Measurements from ENCODE around the gene SNED1.

SNED1 gene

DNA sequence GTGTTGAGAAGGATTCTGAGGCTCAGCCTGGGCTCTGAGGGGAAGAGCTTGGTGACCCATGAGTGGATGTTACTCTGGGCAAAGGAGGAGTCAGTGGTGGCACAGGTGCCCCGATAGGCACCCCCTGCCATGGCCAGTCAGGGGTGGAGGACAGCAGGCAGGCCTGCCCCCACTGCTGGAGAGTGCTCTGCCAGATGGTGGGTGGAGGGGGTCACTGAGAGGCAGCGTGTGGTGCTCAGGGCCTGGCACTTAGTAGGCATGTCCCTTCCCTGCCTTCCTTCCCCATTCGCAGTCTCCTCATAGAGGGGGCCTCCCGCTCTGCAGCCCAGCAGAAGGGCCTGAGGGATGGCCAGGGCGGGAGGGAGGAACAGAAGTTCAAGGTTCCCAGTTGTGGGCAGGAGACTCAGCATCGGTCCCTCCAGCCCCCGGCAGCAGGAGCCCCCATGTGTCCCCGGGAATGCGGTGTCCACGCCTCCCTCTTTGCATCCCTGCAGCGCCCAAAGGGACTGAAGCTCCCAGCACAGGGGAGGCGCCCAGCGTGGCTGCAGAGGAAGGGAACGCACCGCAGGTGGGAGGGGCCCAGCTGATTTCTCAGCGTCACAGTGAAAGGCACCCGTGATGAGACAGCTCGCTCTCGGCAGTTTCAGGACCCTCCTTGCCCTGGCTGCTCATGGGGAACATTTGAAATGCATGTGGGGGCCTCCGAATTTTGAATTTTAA, 5.7 kb upstream of the SNED1 start:
- no peak for DNase-seq

DNA sequence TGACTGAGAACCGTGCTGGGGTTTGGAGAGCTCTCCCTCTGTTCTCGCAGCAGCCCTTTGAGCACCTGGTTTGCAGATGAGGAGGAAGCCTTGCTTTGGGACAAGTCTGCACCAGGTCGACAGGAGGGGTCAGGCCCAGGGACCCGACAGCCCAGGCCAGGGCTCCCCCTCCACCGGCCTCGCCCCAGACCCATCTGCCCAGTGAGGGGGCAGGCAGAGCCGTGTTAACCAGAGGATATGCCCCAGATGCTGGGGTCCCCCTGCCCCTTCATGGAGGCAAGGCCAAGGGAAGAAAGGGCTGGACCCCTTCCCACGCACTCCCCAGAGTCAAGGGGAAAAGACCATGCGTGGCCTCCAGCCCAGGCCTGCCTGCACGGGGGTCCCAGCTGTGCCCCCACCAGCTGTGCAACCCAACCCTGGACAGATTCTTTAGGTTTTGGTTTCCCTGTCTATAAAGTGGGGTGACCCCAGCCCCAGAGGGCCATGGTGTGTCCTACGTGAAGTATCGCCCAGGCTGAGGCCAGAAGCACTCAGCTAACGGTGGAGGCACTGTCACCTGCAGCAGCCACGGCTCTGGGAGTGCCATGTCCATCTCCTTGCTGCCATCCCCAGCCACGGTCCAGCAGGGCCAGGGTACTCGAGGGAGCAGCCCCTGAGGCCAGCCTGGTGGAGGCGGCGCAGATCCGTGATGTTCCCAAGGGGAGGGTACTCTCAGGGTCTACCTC, 4.8 kb upstream of the SNED1 start:
- no peak for DNase-seq

DNA sequence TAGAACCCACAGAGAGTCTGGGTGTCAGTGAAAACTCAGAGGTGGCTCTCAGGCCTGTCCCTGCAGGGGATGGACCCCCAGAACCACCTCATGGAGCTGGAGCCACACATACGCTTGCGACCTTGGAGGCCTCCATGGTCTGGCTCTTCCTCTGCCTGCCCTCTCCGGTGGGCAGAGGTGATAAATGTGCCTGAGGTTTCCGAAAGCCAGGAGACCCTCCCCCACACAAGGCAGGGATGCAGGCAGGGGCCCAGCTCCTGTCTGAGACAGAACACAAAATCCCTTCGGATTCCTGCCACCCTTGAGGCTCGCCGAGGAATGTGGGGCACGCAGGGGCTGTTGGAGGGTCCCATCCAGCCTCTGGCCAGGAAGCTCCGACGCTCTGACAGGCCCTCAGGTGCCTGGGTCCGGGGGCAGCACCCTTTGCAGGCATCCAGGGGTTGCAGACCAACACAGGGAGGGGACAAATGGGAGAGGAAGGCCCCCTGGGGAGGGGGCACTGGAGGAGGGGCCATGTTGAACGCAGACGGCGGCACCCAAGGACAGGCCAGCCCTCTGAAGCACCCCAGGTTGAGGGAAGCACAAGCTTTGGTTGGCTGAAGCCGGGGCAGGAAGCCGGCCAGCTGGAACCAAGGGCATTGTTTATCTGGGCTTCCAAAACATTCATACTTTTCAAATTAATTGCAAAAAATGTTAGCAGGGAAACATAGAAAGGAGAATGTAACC, 4.1 kb upstream of the SNED1 start:
- DNase-seq, result no peak

DNA sequence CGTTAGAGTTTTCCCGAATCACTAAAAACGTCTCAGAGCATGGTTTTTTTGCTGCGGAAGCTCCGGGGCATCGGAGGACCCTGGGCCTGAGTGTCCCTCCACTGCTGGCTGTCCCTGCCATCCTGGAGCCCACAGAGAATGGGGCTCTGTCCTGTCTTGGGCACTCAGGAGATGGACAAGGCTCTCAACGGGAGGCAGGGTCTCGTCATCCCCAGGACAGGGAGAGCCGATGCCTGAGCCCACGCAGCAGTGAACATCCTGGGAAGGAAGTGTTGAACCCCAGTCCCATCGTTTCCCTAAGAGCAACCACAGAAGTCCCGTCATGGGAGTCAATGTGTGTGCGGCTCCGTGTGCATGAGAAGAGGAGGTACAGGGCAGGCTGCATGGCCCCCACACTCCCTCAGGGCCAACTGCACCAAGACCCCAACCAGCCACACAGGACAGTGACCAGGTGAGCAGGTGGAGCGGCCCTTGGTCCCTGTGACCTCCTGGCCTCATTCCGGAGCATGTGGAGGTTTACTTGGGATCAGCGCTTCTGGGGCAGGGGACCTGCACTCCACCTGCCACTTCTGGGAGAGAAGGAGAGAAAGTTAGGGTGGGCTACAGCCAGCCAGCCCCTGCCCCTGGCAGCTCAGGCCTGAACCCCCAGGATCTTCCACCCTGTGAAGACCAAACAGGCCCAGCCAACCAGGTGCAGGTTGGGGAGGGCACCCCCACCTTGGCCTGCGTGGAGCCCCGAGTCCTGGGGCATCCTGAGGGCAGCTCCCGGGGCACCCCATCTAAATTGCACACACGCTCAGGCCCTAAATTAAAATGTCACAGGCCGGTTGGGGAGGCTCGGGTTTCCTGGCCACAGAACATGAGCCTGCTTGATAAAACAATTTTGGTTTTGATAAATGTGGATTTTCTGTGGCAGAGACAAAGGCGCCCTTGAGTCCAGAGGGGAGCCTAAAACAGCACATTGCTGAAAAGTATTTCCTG, 3.1 kb upstream of the SNED1 start:
- no peak for DNase-seq

DNA sequence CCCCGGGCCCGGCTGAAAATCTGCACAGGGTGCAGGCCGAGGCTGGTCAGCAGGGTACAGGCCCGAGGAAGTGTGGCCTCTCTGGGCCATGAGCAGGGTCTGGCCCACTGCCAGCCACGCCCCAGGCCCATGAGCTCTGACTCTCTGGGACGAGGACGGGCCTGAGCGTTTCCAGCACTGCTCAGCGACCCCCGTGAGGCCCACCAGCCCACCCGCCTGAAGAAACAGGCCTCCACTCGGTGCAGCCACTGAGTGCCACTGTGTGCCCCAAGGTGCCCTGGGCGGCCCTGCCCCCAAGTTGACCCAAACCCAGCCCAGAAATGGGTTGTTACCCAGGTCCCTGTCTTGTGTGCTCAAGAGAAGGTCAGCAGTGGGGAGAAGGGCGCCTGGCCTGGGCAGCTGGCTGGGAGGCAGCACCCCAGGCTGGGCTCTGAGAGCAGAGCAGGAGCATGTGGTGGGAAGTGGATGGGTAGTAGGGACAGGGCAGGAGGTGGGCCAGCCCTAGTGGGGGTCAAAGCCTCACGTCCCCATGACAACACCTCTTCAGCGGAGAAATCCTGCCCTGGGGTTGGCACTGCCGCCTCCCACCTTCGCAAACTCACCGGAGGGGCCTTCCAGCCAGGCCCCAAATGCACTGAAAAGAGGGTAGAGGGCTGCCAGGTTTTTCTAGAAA, 2.1 kb upstream of the SNED1 start:
- DNase-seq, result no peak

DNA sequence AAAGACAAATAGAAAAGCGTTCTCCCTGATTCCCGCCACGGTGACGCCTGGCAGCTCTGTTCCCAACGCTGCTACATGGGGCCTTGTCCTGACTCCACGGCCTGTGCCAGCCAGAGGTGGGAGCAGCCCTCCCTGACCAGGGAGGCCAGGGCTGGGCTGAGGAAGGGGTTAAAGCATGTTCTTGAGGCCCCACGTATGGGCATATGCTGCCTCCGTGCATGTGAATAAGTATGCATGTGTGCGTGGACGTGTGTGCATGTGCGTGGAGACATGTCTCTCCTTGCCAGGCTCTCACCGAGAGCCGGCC, 1.6 kb upstream of the SNED1 start:
- no peak for DNase-seq

DNA sequence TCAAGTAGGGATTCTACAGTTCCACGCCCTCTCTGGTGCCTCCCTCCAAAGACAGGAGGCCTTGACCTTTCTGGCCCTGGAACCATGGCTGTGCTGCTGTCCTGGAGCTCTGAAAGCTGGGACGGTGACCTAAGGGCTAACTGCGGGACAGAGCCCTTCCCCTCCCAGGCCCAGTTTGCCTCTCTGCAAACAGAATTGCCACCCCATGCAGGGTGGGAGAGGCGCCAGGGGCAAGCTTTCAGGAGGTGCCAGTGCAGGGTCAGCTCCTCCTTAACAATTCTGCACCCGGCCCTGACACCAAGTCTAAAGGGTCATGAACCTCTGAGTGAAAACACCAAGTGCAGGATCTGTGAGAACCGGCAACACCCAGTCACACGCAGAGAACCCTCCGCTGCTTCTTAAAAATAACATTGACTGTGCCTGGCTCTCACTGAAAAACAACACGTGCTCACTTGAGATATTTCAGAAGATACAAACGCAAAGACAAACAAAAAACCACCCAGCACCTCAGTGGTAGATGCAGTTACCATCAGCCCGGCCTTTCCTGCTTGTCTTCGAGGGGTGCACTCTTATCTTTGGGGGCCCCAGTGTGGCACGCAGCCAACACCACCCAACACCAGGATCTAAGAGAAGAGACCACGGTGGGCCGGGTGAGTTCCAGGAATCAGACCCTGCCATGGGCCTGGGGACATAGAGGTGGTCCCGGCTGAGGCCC, 1.1 kb upstream of the SNED1 start:
- DNase-seq, result no peak

DNA sequence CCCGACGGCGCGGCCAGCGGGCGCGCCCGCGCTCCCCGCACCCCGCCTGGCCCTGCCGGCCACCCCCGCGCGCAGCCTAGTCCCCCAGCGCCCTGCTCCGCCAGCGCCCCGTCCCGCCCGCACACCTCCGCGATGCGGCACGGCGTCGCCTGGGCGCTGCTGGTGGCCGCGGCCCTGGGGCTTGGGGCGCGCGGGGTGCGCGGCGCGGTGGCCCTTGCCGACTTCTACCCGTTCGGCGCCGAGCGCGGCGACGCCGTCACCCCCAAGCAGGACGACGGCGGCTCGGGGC, 232 bp downstream of the SNED1 start:
- DNase-seq, result no peak

DNA sequence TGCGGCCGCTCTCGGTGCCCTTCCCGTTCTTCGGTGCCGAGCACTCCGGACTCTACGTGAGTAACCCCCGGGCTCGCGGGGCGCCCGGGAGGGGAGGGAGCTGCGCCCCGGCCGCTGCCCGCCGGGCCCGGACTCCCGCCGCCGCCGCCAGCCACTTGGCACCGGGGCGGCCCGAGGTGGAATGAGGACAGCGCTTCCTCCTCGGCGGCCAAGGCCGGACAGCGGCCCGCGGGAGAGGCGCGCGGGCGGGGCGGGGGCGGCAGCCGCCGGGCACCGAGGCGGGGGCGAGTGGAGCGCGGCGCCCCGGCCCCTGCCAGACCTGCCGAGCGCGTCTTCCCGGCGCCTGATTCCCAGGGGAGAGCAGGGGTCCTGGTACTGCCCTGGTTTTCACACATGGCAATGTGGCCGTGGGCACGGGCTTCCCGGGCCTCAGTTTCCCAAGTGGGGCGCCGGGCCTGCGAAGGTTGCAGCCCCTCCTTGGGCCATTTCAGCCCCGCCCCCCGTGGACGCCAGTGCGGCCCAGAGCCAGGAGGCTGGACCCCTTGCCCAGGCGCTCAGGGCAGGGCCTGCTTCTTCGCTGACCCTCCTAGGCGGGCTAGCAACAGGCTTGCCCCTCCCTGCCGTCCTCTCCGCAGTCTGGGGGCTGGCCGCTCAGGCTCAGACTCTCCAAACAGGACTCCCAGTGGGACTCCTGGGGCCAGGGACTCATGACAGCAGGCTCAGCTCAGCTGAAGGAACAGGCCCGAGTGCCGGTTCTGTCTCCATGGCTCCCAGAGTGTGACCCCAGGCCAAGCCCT, 775 bp downstream of the SNED1 start:
- no peak for DNase-seq

DNA sequence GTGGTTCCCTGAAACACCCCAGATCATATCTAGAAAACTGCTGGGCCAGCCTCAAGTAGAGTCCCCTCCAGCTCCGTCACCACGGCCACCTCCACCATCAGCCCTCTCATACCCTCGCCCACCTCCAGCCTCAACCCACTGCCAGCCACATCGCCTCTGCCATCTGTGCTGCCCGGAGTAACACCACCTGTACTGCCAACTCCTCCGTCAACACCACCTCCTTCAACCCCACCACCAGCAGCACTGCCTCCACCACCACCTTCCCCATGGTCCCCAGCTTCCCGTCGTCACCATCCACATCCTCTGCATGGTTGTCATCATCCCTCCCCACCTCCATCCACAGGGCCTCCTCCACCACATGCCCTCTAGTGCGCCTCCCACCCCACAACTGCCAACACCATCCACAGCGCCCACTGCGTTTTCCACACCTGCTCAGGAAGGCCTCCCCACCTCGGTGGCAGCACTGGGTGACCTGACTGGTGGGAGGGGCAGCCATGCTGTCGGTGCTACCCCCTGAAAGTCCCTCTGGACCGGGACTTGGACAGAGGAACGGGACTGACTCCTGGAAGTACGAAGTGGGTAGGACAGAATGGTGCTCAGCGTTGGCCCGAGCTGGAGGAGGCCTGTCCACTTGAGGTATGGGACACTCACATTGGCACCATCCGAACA, 1.6 kb downstream of the SNED1 start:
- DNase-seq, result no peak

DNA sequence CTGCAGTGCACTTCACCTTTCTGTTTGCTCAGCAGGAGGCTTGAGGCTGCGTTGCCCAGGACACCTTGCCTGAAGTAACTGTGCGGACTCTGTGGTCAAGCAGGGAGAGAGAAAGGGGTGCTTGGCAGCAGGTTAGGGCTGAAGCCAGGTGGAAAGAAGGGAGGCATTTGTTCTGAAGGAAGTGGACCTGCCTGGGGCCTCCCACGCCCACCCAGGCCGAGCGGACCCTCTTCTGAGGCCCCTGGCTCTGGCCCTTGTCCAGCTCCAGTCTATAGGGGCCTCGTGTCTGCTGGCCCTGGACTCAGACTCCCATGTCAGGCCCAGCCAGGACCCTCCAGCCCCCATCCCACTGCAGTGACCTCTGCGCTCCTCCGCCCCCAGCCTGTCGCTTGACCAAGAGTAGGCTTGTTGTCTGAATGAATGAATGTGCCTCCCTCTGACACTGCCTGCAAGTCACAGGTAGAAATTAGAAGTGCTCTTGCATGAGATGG, 2.5 kb downstream of the SNED1 start:
- no peak for DNase-seq

DNA sequence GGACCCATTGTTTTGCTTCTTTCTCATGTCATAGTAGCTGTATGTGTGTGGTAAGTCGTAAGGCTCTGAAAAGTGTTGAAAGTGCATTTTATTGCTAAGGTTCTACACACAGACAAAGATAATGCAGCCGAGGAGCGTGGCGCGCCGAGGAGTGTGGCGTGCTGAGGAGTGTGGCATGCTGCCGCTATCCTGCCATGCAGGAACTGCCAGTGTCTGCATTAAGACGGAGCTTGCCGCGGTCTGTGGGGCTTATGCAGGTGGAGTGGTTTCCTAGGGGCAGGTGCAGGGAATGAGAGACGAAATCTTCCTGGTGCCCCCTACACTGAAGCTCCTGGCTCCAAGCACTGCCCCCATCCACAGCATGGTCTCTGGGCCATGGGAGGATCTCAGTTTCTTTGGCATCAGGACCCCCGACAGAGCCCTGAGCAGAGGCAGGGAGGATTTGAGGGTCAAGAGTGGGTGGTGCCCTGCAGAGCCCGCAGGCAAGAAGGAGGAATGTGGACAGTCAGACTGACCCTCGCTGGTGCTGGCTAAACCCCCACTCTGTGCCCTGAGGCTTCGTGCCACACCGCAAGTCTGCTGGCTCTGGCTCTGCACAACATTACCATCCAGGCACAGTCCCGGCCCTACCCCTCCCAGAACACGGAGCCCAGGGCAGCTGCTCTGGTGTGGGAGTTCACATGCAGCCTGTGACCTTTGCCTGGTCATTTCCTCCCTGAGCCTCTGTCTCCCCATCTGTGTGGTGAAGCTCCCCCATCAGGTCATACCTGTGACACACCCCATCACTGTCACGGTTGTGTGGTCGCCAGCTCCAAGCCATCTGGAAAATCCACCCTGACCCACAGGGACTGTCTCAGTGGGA, 3.2 kb downstream of the SNED1 start:
- DNase-seq, result no peak

DNA sequence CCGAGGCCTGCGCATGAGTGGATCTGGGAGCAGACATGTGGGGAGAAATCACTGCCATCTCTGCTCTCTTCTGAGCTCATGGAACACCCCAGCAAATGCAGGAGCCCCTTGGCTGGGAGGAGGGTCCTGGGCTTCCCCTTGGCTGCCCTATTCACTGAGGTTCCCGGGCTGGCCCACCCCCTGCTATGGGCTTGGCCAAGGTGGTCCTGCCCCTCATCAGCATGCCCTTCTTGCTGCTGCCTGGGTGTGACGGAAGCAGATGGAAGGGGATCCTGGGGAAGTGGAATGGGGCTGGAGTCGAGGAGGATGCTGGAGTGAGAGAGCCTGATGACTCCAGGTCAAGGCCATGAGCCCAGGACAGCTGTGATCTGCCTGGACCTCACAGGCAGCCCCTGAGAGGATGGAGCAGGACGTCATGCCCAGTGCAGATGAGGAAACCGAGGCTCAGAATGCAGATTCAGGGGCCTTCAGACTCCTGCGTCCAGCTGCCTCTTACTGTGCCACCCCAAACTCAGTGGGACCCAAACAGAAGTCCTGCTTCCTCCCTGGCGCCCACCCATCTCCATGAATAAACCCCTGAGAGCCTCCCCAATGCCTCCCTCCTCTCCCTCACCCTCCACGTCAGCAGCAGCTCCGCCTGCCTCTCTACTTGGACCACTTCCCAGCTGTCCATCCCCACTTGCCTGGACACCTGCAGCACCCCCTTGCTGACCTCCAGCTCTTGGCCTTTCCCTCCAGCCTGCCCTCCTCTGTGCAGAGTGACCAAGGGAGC, 4.0 kb downstream of the SNED1 start:
- DNase-seq, result no peak

DNA sequence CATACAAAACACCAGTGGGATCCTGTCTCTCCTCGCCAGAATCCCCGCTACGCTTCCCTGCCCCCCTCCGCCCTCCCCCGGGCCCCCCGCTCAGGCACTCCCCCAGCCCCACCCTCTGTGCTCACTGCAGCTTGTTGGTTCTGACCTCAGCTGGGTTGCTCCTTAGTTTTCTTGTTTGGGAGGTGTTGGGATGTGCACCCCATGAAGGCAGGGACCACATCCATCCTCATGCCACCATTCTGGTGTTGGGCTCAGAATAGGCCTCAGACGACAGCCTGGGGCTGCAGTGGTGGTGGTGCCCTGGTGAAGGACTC, 4.6 kb downstream of the SNED1 start:
- no peak for DNase-seq

DNA sequence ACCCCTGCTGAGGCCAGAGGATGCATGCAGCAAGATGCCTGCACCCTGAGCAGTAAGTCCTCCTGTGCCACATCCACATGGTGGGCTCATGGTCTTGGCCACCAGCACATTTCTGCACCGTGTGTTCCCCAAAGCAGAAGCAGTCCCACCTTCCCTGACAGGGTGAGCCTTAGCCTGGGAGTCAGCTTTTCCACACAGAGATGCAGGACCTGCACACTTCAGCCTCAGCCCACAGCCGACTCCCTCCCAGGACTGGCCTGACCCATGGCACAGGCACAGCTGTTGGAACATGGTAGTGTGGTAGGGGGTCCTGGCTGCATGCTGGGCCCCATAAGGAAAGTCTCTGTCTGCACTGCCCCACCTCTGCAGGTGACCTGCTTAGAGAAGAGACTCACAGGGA, 5.0 kb downstream of the SNED1 start:
- DNase-seq, result no peak

DNA sequence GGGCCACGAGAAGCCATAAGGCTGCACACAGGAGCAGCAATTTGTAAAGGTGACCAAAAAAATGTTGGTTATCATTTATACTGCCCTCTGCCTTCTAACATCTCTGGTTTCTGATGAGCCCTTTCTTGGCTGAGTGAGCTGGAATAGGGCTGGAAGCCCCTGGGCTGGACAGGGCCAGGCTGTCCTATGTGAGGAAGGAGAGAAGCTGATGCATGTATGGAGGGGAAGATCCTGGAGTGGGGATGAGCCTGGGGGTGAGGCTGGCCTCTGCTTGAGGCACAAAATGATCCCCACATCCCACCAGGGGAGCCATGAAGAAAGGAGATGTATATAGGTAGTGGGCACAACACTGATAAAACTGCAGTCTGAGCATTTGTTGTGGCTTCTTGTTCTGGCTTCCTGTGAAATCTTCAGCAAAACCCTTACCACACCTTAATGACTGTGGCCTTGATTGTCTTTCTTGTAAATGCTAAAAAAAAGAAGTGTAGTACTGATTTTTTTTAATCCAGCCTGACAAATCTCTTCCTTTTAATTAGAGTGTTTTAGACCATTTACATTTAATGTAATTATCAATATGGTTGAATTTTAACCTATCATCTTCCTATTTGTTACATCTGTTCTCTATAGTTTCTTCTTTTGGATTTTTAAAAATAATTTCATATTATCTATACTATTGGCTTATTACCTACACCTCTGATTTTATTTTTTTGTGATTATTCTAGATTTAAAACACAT, 5.6 kb downstream of the SNED1 start:
- DNase-seq, result no peak

DNA sequence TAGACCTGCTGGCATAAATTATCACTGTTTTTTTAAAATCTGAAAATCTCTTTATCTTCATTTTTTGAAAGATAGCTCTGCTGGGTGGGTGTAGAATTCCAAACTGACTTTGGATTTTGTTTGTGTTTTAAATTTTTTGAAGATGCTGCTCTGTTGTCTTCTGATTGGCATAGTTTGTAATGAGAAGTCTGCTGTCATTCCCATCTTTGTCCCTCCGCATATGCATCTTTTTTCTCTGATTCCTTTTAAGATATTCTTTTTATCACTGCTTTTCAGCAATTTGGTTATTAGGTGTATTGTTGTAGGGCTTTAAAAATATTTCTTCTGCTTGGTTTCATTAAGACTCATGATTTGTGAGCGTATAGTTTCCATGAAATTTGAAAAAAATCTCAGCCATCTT, 7.2 kb downstream of the SNED1 start:
- no peak for DNase-seq

DNA sequence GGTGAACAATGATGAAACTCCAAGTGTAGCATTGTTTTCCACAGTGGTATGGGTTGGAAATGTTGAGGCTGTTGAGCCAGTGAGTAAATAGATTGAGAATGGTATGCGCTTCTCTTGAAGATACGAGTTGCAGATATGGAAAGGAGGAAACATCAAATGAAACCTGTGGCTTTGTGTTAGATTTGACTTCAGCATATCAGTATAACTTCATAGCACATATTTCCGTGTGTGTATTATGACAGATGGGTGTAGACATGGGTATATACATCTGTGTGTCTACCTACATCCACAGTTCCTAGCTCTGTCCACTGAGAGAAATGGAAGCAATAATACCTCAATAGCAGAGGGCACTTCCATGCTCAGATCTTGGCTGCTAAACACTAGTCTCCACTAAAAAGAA, 8.0 kb downstream of the SNED1 start:
- DNase-seq, result no peak

All from NCI-H187 treated with DMSO at 0.1 percent for 48 hours (cell line).